Endothelial cell of umbilical vein (primary cell): ENCODE data around the gene LINC01488. TPM values are rescaled to one million over a fixed set of nuclear protein-coding genes. Genes with fewer than 3 reads are reported as not detected.

ENCODE experiments used
- BruUV-seq: library from RNA; stranded (reverse); fragments of 400-500 nt; replicated peaks from 2 replicates; lab custom pipeline; 2021; lab: Mats Ljungman, UMichigan
- CTCF ChIA-PET: fragments of 300-600, 350-600 bp; sonication (Branson Sonifier 250); formaldehyde crosslinking; loops from one replicate; lab custom pipeline; 2021; ENCODE audit warnings: antibody characterized with exemption, inconsistent platforms; lab: Charles Lee
- POLR2A ChIA-PET: fragments of 300-600, 350-600 bp; sonication (Branson Sonifier 250); formaldehyde crosslinking; loops from one replicate; lab custom pipeline; 2021; ENCODE audit warnings: antibody characterized with exemption, inconsistent platforms; lab: Charles Lee
- DNase-seq: peaks from one replicate; pipeline ENCODE4 v3.0.0-alpha.2; 2011; ENCODE audit warnings: low read depth, low spot score
- FAIRE-seq: peaks from 2 replicates; lab custom pipeline; 2011; peaks lifted over from hg19 to GRCh38; lab: Jason Lieb, UNC
- H2AFZ ChIP-seq: 2 replicates; pipeline ENCODE4 v1.6.0; 2012; ENCODE audit warnings: low read depth, low read length, control low read depth, inconsistent platforms
- H3K27ac ChIP-seq: 2 replicates; pipeline ENCODE4 v1.5.1; 2011; ENCODE audit warnings: low read depth, mild to moderate bottlenecking, control low read depth, low read length, moderate library complexity; ENCODE audit not compliant: insufficient read depth
- H3K27me3 ChIP-seq, 2 experiments: 2 replicates each; pipeline versions ENCODE4 v1.6.0 to v1.6.1; 2011; ENCODE audit warnings: low read length in 2 of 2, mixed read lengths in 1 of 2; ENCODE audit not compliant: control insufficient read depth in 2 of 2, insufficient read depth in 2 of 2
- H3K36me3 ChIP-seq, 2 experiments: 2 replicates in 1 of 2; 3 replicates in 1 of 2; pipeline ENCODE4 v1.5.1; 2011; ENCODE audit warnings: low read length in 2 of 2, mild to moderate bottlenecking in 1 of 2, moderate library complexity in 1 of 2; ENCODE audit not compliant: control insufficient read depth in 2 of 2, insufficient read depth in 2 of 2; ENCODE audit errors: extremely low read depth in 1 of 2
- H3K4me1 ChIP-seq: 3 replicates; pipeline ENCODE4 v1.5.1; 2011; ENCODE audit warnings: mild to moderate bottlenecking, low read length; ENCODE audit not compliant: control insufficient read depth, insufficient read depth; ENCODE audit errors: extremely low read depth
- H3K4me2 ChIP-seq: 2 replicates; pipeline ENCODE4 v1.6.1; 2011; ENCODE audit warnings: low read length, control low read depth, mixed read lengths; ENCODE audit not compliant: insufficient read depth
- H3K4me3 ChIP-seq, 3 experiments: fragments of 200-600 bp in 1 of 3; sonication (generic), shearing (Covaris generic) in 1 of 3; replicated peaks in 1 of 3; 2 replicates each; pipeline ENCODE4 v1.5.1; 2011 to 2016; ENCODE audit warnings: control low read depth in 3 of 3, low read length in 3 of 3, mild to moderate bottlenecking in 2 of 3, inconsistent platforms in 1 of 3, low read depth in 1 of 3, moderate library complexity in 1 of 3; ENCODE audit not compliant: insufficient read depth in 1 of 3
- H3K79me2 ChIP-seq: 2 replicates; pipeline ENCODE4 v1.6.0; 2012; ENCODE audit warnings: low read length, inconsistent platforms; ENCODE audit not compliant: control insufficient read depth, insufficient read depth
- H3K9ac ChIP-seq: replicated peaks from 2 replicates; pipeline ENCODE3; 2011; ENCODE audit warnings: low read length, control low read depth; ENCODE audit not compliant: insufficient read depth; ENCODE audit errors: extremely low read depth
- H3K9me1 ChIP-seq: replicated peaks from 3 replicates; pipeline ENCODE4 v1.6.0; 2011; ENCODE audit warnings: mild to moderate bottlenecking, low read length; ENCODE audit not compliant: control insufficient read depth, insufficient read depth; ENCODE audit errors: extremely low read depth
- H3K9me3 ChIP-seq: replicated peaks from 2 replicates; pipeline ENCODE4 v1.5.1; 2012; ENCODE audit warnings: low read length, inconsistent platforms; ENCODE audit not compliant: control insufficient read depth, insufficient read depth
- H4K20me1 ChIP-seq: replicated peaks from 2 replicates; pipeline ENCODE3; 2011; ENCODE audit warnings: mild to moderate bottlenecking, low read length; ENCODE audit not compliant: control insufficient read depth, insufficient read depth; ENCODE audit errors: extremely low read depth
- EZH2 ChIP-seq: IDR thresholded peaks from 2 replicates; pipeline ENCODE4 v1.6.1; 2012; ENCODE audit warnings: borderline replicate concordance, low read depth, mild to moderate bottlenecking, moderate library complexity, low read length, inconsistent platforms; ENCODE audit not compliant: severe bottlenecking
- FOS ChIP-seq: IDR thresholded peaks from 2 replicates; pipeline ENCODE4 v1.6.1; 2011; ENCODE audit warnings: mild to moderate bottlenecking, low read length, moderate library complexity, borderline replicate concordance; ENCODE audit not compliant: insufficient read depth
- GATA2 ChIP-seq: IDR thresholded peaks from 2 replicates; pipeline ENCODE4 v1.7.0; 2011; ENCODE audit warnings: low read depth, mild to moderate bottlenecking, moderate library complexity, mixed read lengths, low read length; ENCODE audit not compliant: insufficient read length, insufficient read depth
- JUN ChIP-seq: IDR thresholded peaks from 2 replicates; pipeline ENCODE4 v1.6.1; 2011; ENCODE audit warnings: borderline replicate concordance, low read depth; ENCODE audit not compliant: insufficient read length, insufficient read depth
- MYC ChIP-seq: IDR thresholded peaks from one replicate; pipeline ENCODE4 v1.6.1; 2011; ENCODE audit warnings: mild to moderate bottlenecking, low read depth, low read length
- POLR2A ChIP-seq: IDR thresholded peaks from 2 replicates; pipeline ENCODE4 v1.6.1; 2012; ENCODE audit warnings: low read depth, mild to moderate bottlenecking, control low read depth, low read length
- POLR2AphosphoS5 ChIP-seq: IDR thresholded peaks from 2 replicates; pipeline ENCODE4 v1.6.1; 2012; ENCODE audit warnings: low read depth, mild to moderate bottlenecking, control low read depth, low read length, moderate library complexity; ENCODE audit not compliant: insufficient read depth
- dilution Hi-C: fragments of 300-500 bp; cut with MboI; formaldehyde crosslinking; loops from one replicate; pipeline ENCODE4 v1.15.0; 2019; ENCODE audit warnings: low sequenced_read_pairs; ENCODE audit not compliant: extremely low pct_ligation_motif_present
- intact Hi-C: fragments of 100-400 bp; cut with micrococcal nuclease; formaldehyde crosslinking; loops from one replicate; pipeline ENCODE4 v1.10.0; 2022
- polyA plus RNA-seq, 4 experiments: library from polyadenylated mRNA; depleted of rRNA in 3 of 4; stranded (reverse) in 3 of 4; unstranded in 1 of 4; fragments of >200 nt; gene quantifications; 2 replicates each; pipeline versions ENCODE4 v1.2.1 to v1.2.3, GENCODE V29; 2011 to 2012; ENCODE audit warnings: missing spikeins in 1 of 4
- total RNA-seq: library from RNA; stranded (reverse); gene quantifications from 2 replicates; pipeline ENCODE4 v1.2.3, GENCODE V29; 2021
- TF ChIP-seq, protein P1 (sequence below), 2 donors: IDR thresholded peaks; 1 replicate in 1 of 2; 2 replicates in 1 of 2; pipeline ENCODE4 v1.5.1; 2011; ENCODE audit warnings: low read length in 2 of 2, mild to moderate bottlenecking in 2 of 2, moderate library complexity in 2 of 2, control low read depth in 1 of 2, inconsistent platforms in 1 of 2, low read depth in 1 of 2; ENCODE audit not compliant: insufficient read depth in 1 of 2; ENCODE audit errors: extremely low read depth in 1 of 2
- TF ChIP-seq, protein P2 (sequence below): IDR thresholded peaks from 2 replicates; pipeline ENCODE4 v1.6.1; 2011; ENCODE audit not compliant: insufficient read depth, insufficient read length

LINC01488 gene
- total and polyA plus RNA-seq, 2 donors (not counting 3 experiments of a cell fraction or from before 2014, with no cell fraction given): not detected

DNA sequence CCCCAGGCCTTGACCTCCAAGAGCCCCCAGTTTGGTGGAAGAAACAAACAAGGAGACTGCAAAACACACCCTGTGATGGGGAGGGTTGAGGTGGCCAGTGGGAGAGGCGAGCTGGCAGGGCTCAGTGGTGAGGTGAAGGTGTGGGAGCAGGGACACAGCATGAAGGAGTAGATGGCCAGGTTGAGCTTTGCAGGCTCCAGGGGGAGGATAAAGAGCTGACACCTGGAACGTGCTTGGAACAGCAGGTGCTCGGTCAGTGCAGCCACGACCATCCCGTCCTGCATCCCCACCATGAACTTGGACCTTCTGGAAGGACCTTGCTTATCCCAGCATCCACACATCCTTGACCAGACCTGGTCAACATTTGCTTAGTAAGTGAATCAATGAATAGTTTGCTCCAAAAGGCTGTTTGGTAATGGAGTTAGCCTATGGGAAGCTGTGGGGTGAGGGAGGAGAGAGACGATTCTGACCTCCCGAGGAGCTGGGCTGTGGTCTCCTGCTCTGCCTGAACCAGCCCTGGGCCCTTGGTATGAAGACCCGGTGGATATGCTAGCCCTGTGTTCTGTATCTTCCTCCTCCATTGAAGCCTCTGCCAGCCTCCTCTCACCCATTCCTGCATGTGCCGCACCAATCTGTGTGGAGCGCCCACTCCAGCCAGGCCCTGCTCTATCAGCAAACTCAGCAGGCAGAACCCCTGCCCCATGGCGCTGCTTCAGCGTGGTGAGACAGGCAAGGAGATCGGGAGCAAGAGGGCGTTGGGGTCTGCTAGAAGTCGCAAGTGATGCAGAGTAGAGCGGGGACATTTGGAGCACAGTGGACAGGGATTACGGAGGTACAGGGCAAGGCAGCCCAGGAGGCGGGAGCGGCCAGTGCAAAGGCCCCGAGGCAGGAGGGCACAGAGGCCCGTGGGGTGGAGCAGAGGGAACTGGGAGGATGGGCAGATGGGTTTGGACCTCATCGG is 9.9 kb downstream of the LINC01488 start:
- Histone ChIP-seq H3K79me2 (no peaks in the 10 kb centered on the region), H4K20me1 (no peaks in the 10 kb centered on the region), H3K4me2 (no peak overlapping the region), H3K27ac (no peak overlapping the region), H3K36me3 (no peaks in the 10 kb centered on the region), H3K9me3 (no peaks in the 10 kb centered on the region), H3K9ac (no peak overlapping the region), H3K4me3 (no peak overlapping the region), H3K4me1 (peaks cover 19% of the 10 kb centered on the region), H3K27me3 (no peaks in the 10 kb centered on the region), H3K9me1 (no peaks in the 10 kb centered on the region), H2AFZ (no peak overlapping the region)
- CTCF ChIA-PET: interaction anchor here (1.0 kb wide), 1 partner anchor 360 kb away, joined by 3 read pairs; no protein-coding TSS in a partner anchor
- intact Hi-C loops (no loop called here), dilution Hi-C loops (no loop called here)
- TF ChIP-seq, protein P1, sequence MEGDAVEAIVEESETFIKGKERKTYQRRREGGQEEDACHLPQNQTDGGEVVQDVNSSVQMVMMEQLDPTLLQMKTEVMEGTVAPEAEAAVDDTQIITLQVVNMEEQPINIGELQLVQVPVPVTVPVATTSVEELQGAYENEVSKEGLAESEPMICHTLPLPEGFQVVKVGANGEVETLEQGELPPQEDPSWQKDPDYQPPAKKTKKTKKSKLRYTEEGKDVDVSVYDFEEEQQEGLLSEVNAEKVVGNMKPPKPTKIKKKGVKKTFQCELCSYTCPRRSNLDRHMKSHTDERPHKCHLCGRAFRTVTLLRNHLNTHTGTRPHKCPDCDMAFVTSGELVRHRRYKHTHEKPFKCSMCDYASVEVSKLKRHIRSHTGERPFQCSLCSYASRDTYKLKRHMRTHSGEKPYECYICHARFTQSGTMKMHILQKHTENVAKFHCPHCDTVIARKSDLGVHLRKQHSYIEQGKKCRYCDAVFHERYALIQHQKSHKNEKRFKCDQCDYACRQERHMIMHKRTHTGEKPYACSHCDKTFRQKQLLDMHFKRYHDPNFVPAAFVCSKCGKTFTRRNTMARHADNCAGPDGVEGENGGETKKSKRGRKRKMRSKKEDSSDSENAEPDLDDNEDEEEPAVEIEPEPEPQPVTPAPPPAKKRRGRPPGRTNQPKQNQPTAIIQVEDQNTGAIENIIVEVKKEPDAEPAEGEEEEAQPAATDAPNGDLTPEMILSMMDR (IDR thresholded peaks at IDR 0.05; ENCODE audit: extremely low read depth in 1 of 2, insufficient read depth in 1 of 2, low read depth in 1 of 2, low read length in 2 of 2): no peak
- no peak for TF ChIP-seq EZH2
- TF ChIP-seq, protein P2, sequence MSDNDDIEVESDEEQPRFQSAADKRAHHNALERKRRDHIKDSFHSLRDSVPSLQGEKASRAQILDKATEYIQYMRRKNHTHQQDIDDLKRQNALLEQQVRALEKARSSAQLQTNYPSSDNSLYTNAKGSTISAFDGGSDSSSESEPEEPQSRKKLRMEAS: no peak
- TF ChIP-seq JUN: no peak
- TF ChIP-seq FOS: no peak
- TF ChIP-seq POLR2AphosphoS5: no peak
- TF ChIP-seq MYC: no peak
- no peak for TF ChIP-seq POLR2A
- no peak for TF ChIP-seq GATA2
- POLR2A ChIA-PET: no interaction called here
- no peak for DNase-seq
- no peak for FAIRE-seq
- BruUV-seq: no TSS peak
